Measurements from ENCODE around the gene RGS10.

GRCh38 chr10:119479532-119479931, 63.0 kb downstream of the RGS10 start:
- TF ChIP-seq ZNF274 (IDR thresholded peaks at IDR 0.05; ENCODE audit: low read depth, low read length) (no peak), SUZ12 (IDR thresholded peaks at IDR 0.05; ENCODE audit: extremely low read depth, insufficient read depth, insufficient read length) (no peak), YY1 (IDR thresholded peaks at IDR 0.05; ENCODE audit: insufficient read depth, insufficient read length) (no peak)
